GM12875 (cell line): Measurements from ENCODE around the gene PCSK5.

Experiments used
- H3K4me3 ChIP-seq: one replicate; pipeline ENCODE4 v1.5.1; 2011; ENCODE audit warnings: low read depth, low read length, control low read depth
- CTCF ChIP-seq: IDR thresholded peaks from 2 replicates; pipeline ENCODE4 v1.5.1; 2011; ENCODE audit warnings: low read depth, mild to moderate bottlenecking, control low read depth, inconsistent platforms, low read length, moderate library complexity, borderline replicate concordance; ENCODE audit not compliant: insufficient read depth

The PCSK5 gene

GRCh38 chr9:76377791-76378190 is 487.3 kb downstream of the PCSK5 start:
- H3K4me3 ChIP-seq, result no peak overlapping the region
- no peak for TF ChIP-seq CTCF

GRCh38 chr9:76378367-76379073 is 488.0 kb downstream of the PCSK5 start:
- no peak for TF ChIP-seq CTCF

GRCh38 chr9:76379494-76379893 is 489.0 kb downstream of the PCSK5 start:
- no peak for TF ChIP-seq CTCF
- H3K4me3 ChIP-seq, result no peak overlapping the region

More at GRCh38 chr9:76378367-76379073, 488.0 kb downstream of the PCSK5 start:
- H3K4me3 ChIP-seq, result no peak overlapping the region

GRCh38 chr9:76390656-76391055 is 500.2 kb downstream of the PCSK5 start:
- no peak overlapping the region for H3K4me3 ChIP-seq
- TF ChIP-seq CTCF, result no peak

GRCh38 chr9:76394195-76394959 is 503.9 kb downstream of the PCSK5 start, which contains the start of gene RFK:
TSS of gene RFK (minus strand) at chr9:76394426. CDS start at chr9:76394171, 255 bp downstream.
- H3K4me3 ChIP-seq, result peak within 1 kb of the TSS; percentile 78
- peak; percentile 37 for TF ChIP-seq CTCF

GRCh38 chr9:76394960-76395252 is 504.4 kb downstream of the PCSK5 start:
- H3K4me3 ChIP-seq, result peak overlapping the region; percentile 78
- no peak for TF ChIP-seq CTCF

GRCh38 chr9:76395381-76395780 is 504.9 kb downstream of the PCSK5 start:
- no peak overlapping the region for H3K4me3 ChIP-seq
- TF ChIP-seq CTCF, result no peak
